CD8-positive, alpha-beta memory T cell (primary cell): Measurements from ENCODE around the gene LITAFD. TPM values are rescaled to one million over a fixed set of nuclear protein-coding genes. Genes with fewer than 3 reads are reported as not detected.

Experiments
- CTCF ChIA-PET: fragments of 350-600 bp; sonication (Branson Sonifier 250); formaldehyde crosslinking; loops from one replicate; lab custom pipeline; 2021; ENCODE audit warnings: antibody characterized with exemption; lab: Charles Lee
- POLR2A ChIA-PET: fragments of 350-600 bp; sonication (Branson Sonifier 250); formaldehyde crosslinking; loops from one replicate; lab custom pipeline; 2021; ENCODE audit warnings: antibody characterized with exemption; lab: Charles Lee
- DNase-seq, 5 donors: peaks; one replicate each; pipeline versions ENCODE4 v3.0.0 to v3.0.0-alpha.2; 2020 to 2022; ENCODE audit warnings: mixed read lengths in 1 of 5
- H3K27ac ChIP-seq: one replicate; pipeline ENCODE4 v1.7.0; 2013; ENCODE audit warnings: low read depth, mild to moderate bottlenecking, low read length, moderate library complexity
- H3K27me3 ChIP-seq: 2 replicates; pipeline ENCODE4 v1.7.0; 2013; ENCODE audit warnings: low read length, mild to moderate bottlenecking; ENCODE audit not compliant: insufficient read depth, poor library complexity, severe bottlenecking
- H3K36me3 ChIP-seq: 2 replicates; pipeline ENCODE4 v1.7.0; 2013; ENCODE audit warnings: mild to moderate bottlenecking, low read length, moderate library complexity; ENCODE audit not compliant: insufficient read depth
- H3K4me1 ChIP-seq: 2 replicates; pipeline ENCODE4 v1.7.0; 2013; ENCODE audit warnings: mild to moderate bottlenecking, low read length, moderate library complexity; ENCODE audit not compliant: insufficient read depth
- H3K4me3 ChIP-seq: 2 replicates; pipeline ENCODE4 v1.7.0; 2013; ENCODE audit warnings: mild to moderate bottlenecking, low read length
- H3K9me3 ChIP-seq: 2 replicates; pipeline ENCODE4 v1.7.0; 2013; ENCODE audit warnings: mild to moderate bottlenecking, low read length
- H3K27ac Mint-ChIP-seq, 8 donors: one replicate each; pipeline ENCODE4 v1.8.0; 2020 to 2021; ENCODE audit warnings: mixed read lengths in 8 of 8, mild to moderate bottlenecking in 6 of 8, inconsistent platforms in 3 of 8, moderate library complexity in 3 of 8
- H3K27me3 Mint-ChIP-seq, 2 donors: one replicate each; pipeline ENCODE4 v1.8.0; 2020 to 2021; ENCODE audit warnings: mixed read lengths in 2 of 2, mild to moderate bottlenecking in 1 of 2, moderate library complexity in 1 of 2
- H3K36me3 Mint-ChIP-seq, 3 donors: one replicate each; pipeline ENCODE4 v1.8.0; 2020 to 2021; ENCODE audit warnings: mixed read lengths in 3 of 3, inconsistent platforms in 1 of 3, mild to moderate bottlenecking in 1 of 3
- H3K4me1 Mint-ChIP-seq, 3 donors: one replicate each; pipeline ENCODE4 v1.8.0; 2020 to 2021; ENCODE audit warnings: mixed read lengths in 3 of 3, inconsistent platforms in 1 of 3, mild to moderate bottlenecking in 1 of 3
- H3K4me3 Mint-ChIP-seq, 7 donors: one replicate each; pipeline ENCODE4 v1.8.0; 2020 to 2021; ENCODE audit warnings: mixed read lengths in 7 of 7, mild to moderate bottlenecking in 6 of 7, moderate library complexity in 4 of 7, inconsistent platforms in 2 of 7
- H3K9me3 Mint-ChIP-seq, 5 donors: one replicate each; pipeline ENCODE4 v1.8.0; 2020 to 2022; ENCODE audit warnings: mixed read lengths in 5 of 5, mild to moderate bottlenecking in 3 of 5, moderate library complexity in 2 of 5, inconsistent platforms in 1 of 5
- polyA plus RNA-seq: library from polyadenylated mRNA; unstranded; fragments of 300-500 nt; fragmentation: Illumina TruSeq; gene quantifications from one replicate; pipeline ENCODE4 v1.2.3, GENCODE V29; 2021
- total RNA-seq, 2 experiments: library from RNA; stranded (reverse); gene quantifications; one replicate each; pipeline ENCODE4 v1.2.3, GENCODE V29; 2021

Gene LITAFD
- total and polyA plus RNA-seq, 3 experiments from 2014 or later, result not detected

GRCh38 chr16:8859913-8860881 lies 22.0 kb upstream of the LITAFD start:
- Mint-ChIP-seq H3K27ac (peak overlapping the region in 2 of 8 donors; percentile 39 to 65), H3K4me1 (peaks cover 24 to 48% (median 31%) of the 10 kb centered on the region in 3 donors), H3K36me3 (peaks cover 0 to 41% (median 4%) of the 10 kb centered on the region in 3 donors), H3K4me3 (no peak overlapping the region), H3K9me3 (no peaks in the 10 kb centered on the region), H3K27me3 (no peaks in the 10 kb centered on the region)
- CTCF ChIA-PET, result interaction anchor here (1.5 to 1.6 kb wide), 2 partner anchors 8 to 20 kb away, joined by 4 to 9 read pairs; partner anchors contain the start of gene CARHSP1
- no peak overlapping the region for H3K4me3 ChIP-seq
- POLR2A ChIA-PET, result no interaction called here
- no peaks in the 10 kb centered on the region for H3K27me3 ChIP-seq
- peaks cover 9% of the 10 kb centered on the region for H3K4me1 ChIP-seq
- DNase-seq, result peak in 1 of 5 donors; percentile 11
- H3K27ac ChIP-seq, result no peak overlapping the region
- peaks cover 5% of the 10 kb centered on the region for H3K36me3 ChIP-seq
- H3K9me3 ChIP-seq, result no peaks in the 10 kb centered on the region

DNA sequence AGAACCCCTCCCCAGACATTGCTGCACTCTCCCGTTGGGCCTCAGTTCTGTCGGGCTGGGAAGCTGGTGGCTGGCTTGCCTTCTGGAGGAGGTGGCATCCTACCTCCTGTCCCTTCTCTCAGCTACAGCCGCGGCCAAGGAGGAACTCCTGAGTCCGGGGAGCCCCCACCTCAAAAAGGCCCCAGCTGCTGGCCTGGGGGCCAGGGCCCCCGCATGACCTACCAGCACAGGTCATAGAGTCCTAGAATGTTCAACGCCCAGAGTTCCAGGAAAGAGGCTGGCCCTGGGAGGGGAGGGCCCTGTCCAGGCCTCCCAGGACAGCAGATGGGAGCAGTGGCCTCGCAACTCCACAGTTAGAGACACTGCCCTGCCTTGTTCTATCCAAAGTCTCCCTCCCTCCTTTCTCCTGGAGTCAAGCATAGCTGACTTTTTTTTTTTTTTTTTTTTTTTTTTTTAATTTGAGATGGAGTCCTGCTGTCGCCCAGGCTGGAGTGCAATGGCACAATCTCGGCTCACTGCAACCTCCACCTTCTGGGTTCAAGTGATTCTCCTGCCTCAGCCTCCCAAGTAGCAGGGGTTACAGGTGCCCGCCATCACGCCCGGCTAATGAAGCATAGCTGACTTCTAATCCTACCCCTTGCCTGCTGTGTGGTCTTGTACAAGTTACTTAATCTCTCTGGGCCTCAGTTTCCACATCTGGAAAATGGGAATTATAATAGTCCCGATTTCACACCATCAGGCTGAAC lies 20.4 kb upstream of the LITAFD start:
- Histone ChIP-seq H3K27me3 (no peaks in the 10 kb centered on the region), H3K4me3 (no peak overlapping the region), H3K36me3 (peaks cover 5% of the 10 kb centered on the region), H3K27ac (no peak overlapping the region), H3K4me1 (peaks cover 9% of the 10 kb centered on the region), H3K9me3 (no peaks in the 10 kb centered on the region)
- Mint-ChIP-seq H3K4me1 (peaks cover 34 to 54% (median 35%) of the 10 kb centered on the region in 3 donors), H3K4me3 (peak overlapping the region in 1 of 7 donors; percentile 3), H3K27ac (peak overlapping the region in 6 of 8 donors; percentile 34 to 85 (median 56)), H3K36me3 (peaks cover 0 to 27% (median 4%) of the 10 kb centered on the region in 3 donors), H3K27me3 (no peaks in the 10 kb centered on the region), H3K9me3 (no peaks in the 10 kb centered on the region)
- peak in 1 of 5 donors; percentile 42 for DNase-seq
- ChIA-PET CTCF (no interaction called here), POLR2A (no interaction called here)

GRCh38 chr16:8862309-8863130 lies 19.6 kb upstream of the LITAFD start:
- CTCF ChIA-PET, result interaction anchor here (0.6 to 1.1 kb wide), 2 partner anchors 12 to 162 kb away, joined by 4 to 5 read pairs; no protein-coding TSS in a partner anchor
- no peak overlapping the region for H3K4me3 ChIP-seq
- DNase-seq, result no peak
- POLR2A ChIA-PET, result no interaction called here
- peaks cover 5% of the 10 kb centered on the region for H3K36me3 ChIP-seq
- no peaks in the 10 kb centered on the region for H3K9me3 Mint-ChIP-seq
- H3K27me3 ChIP-seq, result no peaks in the 10 kb centered on the region
- H3K9me3 ChIP-seq, result no peaks in the 10 kb centered on the region
- peak overlapping the region in 3 of 8 donors; percentile 34 to 85 (median 47) for H3K27ac Mint-ChIP-seq
- peaks cover 0 to 23% (median 2%) of the 10 kb centered on the region in 3 donors for H3K36me3 Mint-ChIP-seq
- H3K4me3 Mint-ChIP-seq, result peak overlapping the region in 1 of 7 donors; percentile 3
- no peaks in the 10 kb centered on the region for H3K27me3 Mint-ChIP-seq
- no peak overlapping the region for H3K27ac ChIP-seq
- peaks cover 35 to 56% (median 39%) of the 10 kb centered on the region in 3 donors for H3K4me1 Mint-ChIP-seq
- H3K4me1 ChIP-seq, result peaks cover 16% of the 10 kb centered on the region

DNA sequence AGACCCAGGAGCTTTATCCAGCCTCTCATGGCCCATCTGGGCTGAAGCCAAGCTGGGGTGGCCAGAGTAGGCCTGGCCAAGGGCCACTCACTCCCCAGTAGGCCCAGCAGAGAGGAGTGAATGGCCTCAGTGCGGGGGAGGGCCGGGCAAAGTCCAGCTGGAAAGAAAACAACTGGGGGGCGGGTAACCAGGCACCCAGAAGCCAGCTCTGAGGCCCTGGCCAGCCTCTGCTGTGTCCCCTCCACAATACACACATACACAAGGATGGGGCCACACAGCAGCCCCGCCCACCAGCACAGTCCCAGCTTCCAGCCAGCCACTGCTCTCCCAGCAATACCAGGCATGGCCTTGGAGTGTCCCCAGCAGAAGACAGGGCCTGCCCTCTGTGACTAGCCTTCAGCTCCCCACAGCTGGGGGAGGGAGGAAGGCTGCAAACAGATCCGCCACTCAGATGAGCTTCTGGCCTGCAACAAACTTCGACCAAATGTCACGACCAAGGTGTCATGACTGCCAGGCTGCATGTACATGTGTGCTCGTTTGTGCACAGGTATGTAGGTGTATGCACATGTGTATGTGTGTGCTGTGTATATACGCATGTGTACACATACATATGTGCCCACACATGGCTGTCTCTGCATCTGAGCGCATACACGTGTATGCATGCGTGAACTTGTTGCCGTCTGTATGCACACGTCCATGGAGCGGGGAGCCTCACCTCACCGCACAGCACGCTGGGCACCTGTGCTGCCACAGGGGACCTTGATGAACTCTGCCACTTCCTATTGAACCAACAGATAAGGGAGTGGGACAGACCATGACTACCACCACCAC lies 18.3 kb upstream of the LITAFD start:
- Mint-ChIP-seq H3K27me3 (no peaks in the 10 kb centered on the region), H3K4me3 (peak overlapping the region in 4 of 7 donors; percentile 10 to 61 (median 32)), H3K4me1 (peaks cover 37 to 57% (median 44%) of the 10 kb centered on the region in 3 donors), H3K27ac (peak overlapping the region in 6 of 8 donors; percentile 41 to 80 (median 56)), H3K9me3 (no peaks in the 10 kb centered on the region), H3K36me3 (peaks cover 0 to 21% (median 0%) of the 10 kb centered on the region in 3 donors)
- Histone ChIP-seq H3K4me3 (no peak overlapping the region), H3K36me3 (peaks cover 5% of the 10 kb centered on the region), H3K27me3 (no peaks in the 10 kb centered on the region), H3K4me1 (peaks cover 21% of the 10 kb centered on the region), H3K27ac (peak overlapping the region; percentile 1), H3K9me3 (no peaks in the 10 kb centered on the region)
- CTCF ChIA-PET, result interaction anchor here (0.7 to 1.1 kb wide), 3 partner anchors 14 to 145 kb away, joined by 3 to 5 read pairs (median 4); no protein-coding TSS in a partner anchor
- DNase-seq, result no peak
- POLR2A ChIA-PET, result no interaction called here

- no peaks in the 10 kb centered on the region for H3K27me3 ChIP-seq
- peak overlapping the region; percentile 1 for H3K27ac ChIP-seq
- H3K27ac Mint-ChIP-seq, result peak overlapping the region; percentile 47 to 80 (median 65)
- H3K4me1 Mint-ChIP-seq, result peaks cover 43 to 61% (median 48%) of the 10 kb centered on the region in 3 donors
- no peaks in the 10 kb centered on the region for H3K27me3 Mint-ChIP-seq
- no peaks in the 10 kb centered on the region for H3K9me3 ChIP-seq
- POLR2A ChIA-PET, result no interaction called here
- no peaks in the 10 kb centered on the region for H3K9me3 Mint-ChIP-seq
- no peak overlapping the region for H3K4me3 ChIP-seq
- H3K4me1 ChIP-seq, result peaks cover 25% of the 10 kb centered on the region
- peaks cover 5% of the 10 kb centered on the region for H3K36me3 ChIP-seq
- H3K4me3 Mint-ChIP-seq, result peak overlapping the region in 4 of 7 donors; percentile 10 to 61 (median 32)
- peaks cover 0 to 16% (median 0%) of the 10 kb centered on the region in 3 donors for H3K36me3 Mint-ChIP-seq
- DNase-seq, result no peak
- CTCF ChIA-PET, result interaction anchor here (0.7 to 1.1 kb wide), 2 partner anchors 16 to 144 kb away, joined by 3 to 4 read pairs; no protein-coding TSS in a partner anchor
Measured at GRCh38 chr16:8864480-8865110, 17.6 kb upstream of the LITAFD start.

DNA sequence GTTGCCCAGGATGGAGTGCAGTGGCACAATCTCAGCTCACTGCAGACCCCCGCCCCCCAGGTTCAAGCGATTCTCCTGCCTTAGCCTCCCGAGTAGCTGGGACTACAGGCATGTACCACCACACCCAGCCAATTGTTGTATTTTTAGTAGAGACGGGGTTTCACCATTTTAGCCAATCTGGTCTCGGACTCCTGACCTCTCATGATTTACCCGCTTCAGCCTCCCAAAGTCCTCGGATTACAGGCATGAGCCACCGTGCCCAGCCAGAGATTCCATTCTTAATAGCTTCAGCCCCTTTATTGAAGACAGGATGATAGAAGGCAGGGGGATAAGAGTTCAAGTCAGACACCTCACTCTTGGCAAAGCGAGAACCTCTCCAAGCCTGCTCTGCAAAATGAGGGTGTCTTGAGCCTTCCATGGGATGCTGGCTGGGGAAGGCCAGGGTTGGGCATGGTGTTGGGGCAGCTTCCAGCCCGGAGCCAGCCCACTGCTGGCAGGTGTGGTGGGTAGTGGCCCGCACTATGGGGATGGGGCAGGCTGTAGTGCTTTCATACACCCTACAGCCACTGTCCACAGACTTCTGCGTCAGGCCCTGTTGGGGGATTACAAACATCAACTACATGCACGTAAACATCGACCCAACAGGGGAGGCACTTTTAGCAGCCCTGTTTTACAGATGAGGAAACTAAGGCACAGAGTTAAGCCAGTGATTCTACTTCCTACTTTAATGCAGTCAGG lies 16.8 kb upstream of the LITAFD start:
- no peak overlapping the region for H3K27ac ChIP-seq
- Mint-ChIP-seq H3K4me1 (peaks cover 43 to 61% (median 46%) of the 10 kb centered on the region in 3 donors), H3K27ac (peak overlapping the region in 7 of 8 donors; percentile 36 to 78 (median 62)), H3K9me3 (no peaks in the 10 kb centered on the region), H3K27me3 (no peaks in the 10 kb centered on the region), H3K36me3 (peaks cover 0 to 16% (median 0%) of the 10 kb centered on the region in 3 donors), H3K4me3 (peak overlapping the region in 5 of 7 donors; percentile 27 to 88 (median 59))
- H3K4me3 ChIP-seq, result no peak overlapping the region
- peaks cover 5% of the 10 kb centered on the region for H3K36me3 ChIP-seq
- H3K27me3 ChIP-seq, result no peaks in the 10 kb centered on the region
- CTCF ChIA-PET, result interaction anchor here (0.8 to 1.3 kb wide), 2 partner anchors 14 to 298 kb away, joined by 3 to 5 read pairs; no protein-coding TSS in a partner anchor
- H3K9me3 ChIP-seq, result no peaks in the 10 kb centered on the region
- no peak for DNase-seq
- POLR2A ChIA-PET, result interaction anchor here (1.3 kb wide), 1 partner anchor 226 kb away, joined by 4 read pairs; the partner anchor contains the start of gene HAPSTR1
- peaks cover 25% of the 10 kb centered on the region for H3K4me1 ChIP-seq
